Panc1 (cell line): ENCODE results near the gene RBCK1.

Source experiments
- CTCF ChIP-seq: fragments of 450-650 bp; IDR thresholded peaks from 2 replicates; pipeline ENCODE4 v1.5.1; 2017; ENCODE audit warnings: mild to moderate bottlenecking
- POLR2AphosphoS5 ChIP-seq: IDR thresholded peaks from 2 replicates; pipeline ENCODE4 v1.6.1; 2012; ENCODE audit warnings: mild to moderate bottlenecking, low read depth, low read length, moderate library complexity
- REST ChIP-seq, 2 experiments: IDR thresholded peaks; 2 replicates each; pipeline ENCODE4 v1.6.1; 2011 to 2012; ENCODE audit warnings: low read depth in 2 of 2, control low read depth in 1 of 2, low read length in 1 of 2, mild to moderate bottlenecking in 1 of 2, moderate library complexity in 1 of 2; ENCODE audit not compliant: insufficient read depth in 1 of 2
- SIN3A ChIP-seq: IDR thresholded peaks from 2 replicates; pipeline ENCODE4 v1.6.1; 2012; ENCODE audit warnings: low read depth, mild to moderate bottlenecking, low read length, moderate library complexity, borderline replicate concordance; ENCODE audit not compliant: insufficient read depth
- TCF7L2 ChIP-seq: IDR thresholded peaks from 2 replicates; pipeline ENCODE4 v1.6.1; 2011; ENCODE audit warnings: mild to moderate bottlenecking, low read depth, low read length, inconsistent platforms

GRCh38 chr20:481167-481566 lies 73.1 kb downstream of the RBCK1 start:
- TF ChIP-seq CTCF (no peak), TCF7L2 (no peak), POLR2AphosphoS5 (no peak), SIN3A (no peak), REST (IDR thresholded peaks at IDR 0.05; ENCODE audit: insufficient read depth in 1 of 2, low read depth in 2 of 2, low read length in 1 of 2) (no peak)
